SJSA1 (cell line): ENCODE measurements around the gene PDZD4. TPM values are rescaled to one million over a fixed set of nuclear protein-coding genes. Genes with fewer than 3 reads are reported as not detected.
"Not testable (repeated sequence)": the region's sequence is repeated elsewhere in the genome, so short reads cannot be mapped to it uniquely, and the experiment has no call there.

Experiments used
- DNase-seq, 2 experiments: peaks; one replicate each; pipeline ENCODE4 v3.0.0-alpha.2; 2015 to 2020; ENCODE audit warnings: low spot score in 2 of 2, low read depth in 1 of 2
- H3K27ac ChIP-seq: fragments of 250-450 bp; sonication (Bioruptor Pico); 2 replicates; pipeline ENCODE4 v1.5.1; 2020; ENCODE audit warnings: mild to moderate bottlenecking, moderate library complexity
- H3K27me3 ChIP-seq: fragments of 250-450 bp; sonication (Bioruptor Pico); replicated peaks from 2 replicates; pipeline ENCODE4 v1.5.1; 2020; ENCODE audit warnings: mild to moderate bottlenecking, moderate library complexity
- H3K36me3 ChIP-seq: fragments of 250-450 bp; sonication (Bioruptor Pico); 2 replicates; pipeline ENCODE4 v1.5.1; 2020; ENCODE audit warnings: mild to moderate bottlenecking
- H3K4me1 ChIP-seq: fragments of 250-450 bp; sonication (Bioruptor Pico); replicated peaks from 2 replicates; pipeline ENCODE4 v1.6.1; 2021; ENCODE audit warnings: mild to moderate bottlenecking
- H3K4me3 ChIP-seq: fragments of 250-450 bp; sonication (Bioruptor Pico); 2 replicates; pipeline ENCODE4 v1.5.1; 2020; ENCODE audit warnings: mild to moderate bottlenecking
- H3K9me3 ChIP-seq: fragments of 250-450 bp; sonication (Bioruptor Pico); replicated peaks from 2 replicates; pipeline ENCODE4 v1.5.1; 2020; ENCODE audit warnings: mild to moderate bottlenecking
- total RNA-seq: library from RNA; depleted of rRNA; stranded (reverse); fragments of >200 nt; shearing (Covaris generic); gene quantifications from 2 replicates; pipeline ENCODE4 v1.2.3, GENCODE V29; 2014

The PDZD4 gene
- total RNA-seq, 1 experiment from 2014 or later = 0.79 TPM

GRCh38 chrX:153818064-153818463, 12.3 kb downstream of the PDZD4 start:
- not testable (repeated sequence) for H3K27ac ChIP-seq, H3K4me3 ChIP-seq, H3K27me3 ChIP-seq, H3K36me3 ChIP-seq, H3K4me1 ChIP-seq, H3K9me3 ChIP-seq, DNase-seq

- H3K4me3 ChIP-seq = no peak overlapping the region
These were observed 13.3 kb downstream of the PDZD4 start for GRCh38 chrX:153816831-153817690.

GRCh38 chrX:153814591-153815315, 15.6 kb downstream of the PDZD4 start:
- H3K4me1 ChIP-seq = peaks cover 5% of the 10 kb centered on the region; the same call in 1 of the 2 replicates
- no peaks in the 10 kb centered on the region for H3K9me3 ChIP-seq
- no peaks in the 10 kb centered on the region for H3K36me3 ChIP-seq
- H3K27me3 ChIP-seq = no peaks in the 10 kb centered on the region
- no peak for DNase-seq
- no peak overlapping the region for H3K4me3 ChIP-seq
- H3K27ac ChIP-seq = no peak overlapping the region

More at GRCh38 chrX:153816831-153817690, 13.3 kb downstream of the PDZD4 start:
- H3K4me1 ChIP-seq = peaks cover 5% of the 10 kb centered on the region; the same call in 1 of the 2 replicates
- H3K27ac ChIP-seq = no peak overlapping the region
- no peaks in the 10 kb centered on the region for H3K27me3 ChIP-seq
- H3K9me3 ChIP-seq = no peaks in the 10 kb centered on the region
- no peaks in the 10 kb centered on the region for H3K36me3 ChIP-seq
- no peak for DNase-seq

GRCh38 chrX:153813161-153813560, 17.2 kb downstream of the PDZD4 start:
- Histone ChIP-seq H3K27ac (no peak overlapping the region), H3K9me3 (no peaks in the 10 kb centered on the region), H3K4me1 (no peaks in the 10 kb centered on the region), H3K4me3 (no peak overlapping the region), H3K27me3 (no peaks in the 10 kb centered on the region), H3K36me3 (no peaks in the 10 kb centered on the region)
- no peak for DNase-seq

- no peak overlapping the region for H3K27ac ChIP-seq
- no peak overlapping the region for H3K4me3 ChIP-seq
- no peaks in the 10 kb centered on the region for H3K36me3 ChIP-seq
- no peaks in the 10 kb centered on the region for H3K27me3 ChIP-seq
- no peaks in the 10 kb centered on the region for H3K4me1 ChIP-seq
- DNase-seq = no peak
- H3K9me3 ChIP-seq = no peaks in the 10 kb centered on the region
These were observed 18.1 kb downstream of the PDZD4 start for GRCh38 chrX:153812220-153812619.

GRCh38 chrX:153807976-153808375, 22.4 kb downstream of the PDZD4 start:
- H3K36me3 ChIP-seq = no peaks in the 10 kb centered on the region
- no peak overlapping the region for H3K4me3 ChIP-seq
- no peak for DNase-seq
- no peaks in the 10 kb centered on the region for H3K4me1 ChIP-seq
- no peak overlapping the region for H3K27ac ChIP-seq
- H3K27me3 ChIP-seq = no peaks in the 10 kb centered on the region
- no peaks in the 10 kb centered on the region for H3K9me3 ChIP-seq

- no peak overlapping the region for H3K4me3 ChIP-seq
- H3K27me3 ChIP-seq = no peaks in the 10 kb centered on the region
- H3K4me1 ChIP-seq = no peaks in the 10 kb centered on the region
- H3K9me3 ChIP-seq = no peaks in the 10 kb centered on the region
- no peak overlapping the region for H3K27ac ChIP-seq
- H3K36me3 ChIP-seq = no peaks in the 10 kb centered on the region
- no peak for DNase-seq
These were observed 23.3 kb downstream of the PDZD4 start for GRCh38 chrX:153806999-153807575.

GRCh38 chrX:153805436-153805835, 24.9 kb downstream of the PDZD4 start:
- Histone ChIP-seq H3K27ac (no peak overlapping the region), H3K4me3 (no peak overlapping the region), H3K9me3 (no peaks in the 10 kb centered on the region), H3K27me3 (no peaks in the 10 kb centered on the region), H3K36me3 (no peaks in the 10 kb centered on the region), H3K4me1 (no peaks in the 10 kb centered on the region)
- DNase-seq = no peak

- Histone ChIP-seq H3K9me3 (no peaks in the 10 kb centered on the region), H3K36me3 (no peaks in the 10 kb centered on the region), H3K4me1 (no peaks in the 10 kb centered on the region), H3K4me3 (no peak overlapping the region), H3K27me3 (no peaks in the 10 kb centered on the region), H3K27ac (no peak overlapping the region)
- DNase-seq = no peak
These were observed 25.7 kb downstream of the PDZD4 start for GRCh38 chrX:153804621-153805020.

- Histone ChIP-seq H3K27ac (no peak overlapping the region), H3K4me3 (no peak overlapping the region), H3K9me3 (no peaks in the 10 kb centered on the region), H3K36me3 (no peaks in the 10 kb centered on the region; the same call in 1 of the 2 replicates), H3K27me3 (no peaks in the 10 kb centered on the region), H3K4me1 (no peaks in the 10 kb centered on the region)
- no peak for DNase-seq
These were observed 26.2 kb downstream of the PDZD4 start for GRCh38 chrX:153804100-153804595.

- no peaks in the 10 kb centered on the region; the same call in 1 of the 2 replicates for H3K36me3 ChIP-seq
- H3K27me3 ChIP-seq = no peaks in the 10 kb centered on the region
- no peak overlapping the region for H3K4me3 ChIP-seq
- H3K9me3 ChIP-seq = no peaks in the 10 kb centered on the region
- H3K4me1 ChIP-seq = no peaks in the 10 kb centered on the region
- no peak overlapping the region for H3K27ac ChIP-seq
- no peak for DNase-seq
These were observed 26.9 kb downstream of the PDZD4 start for GRCh38 chrX:153803211-153804099.

GRCh38 chrX:153802513-153803045, 27.8 kb downstream of the PDZD4 start:
- no peaks in the 10 kb centered on the region for H3K4me1 ChIP-seq
- H3K4me3 ChIP-seq = no peak overlapping the region
- no peaks in the 10 kb centered on the region for H3K9me3 ChIP-seq
- DNase-seq = no peak
- H3K27me3 ChIP-seq = no peaks in the 10 kb centered on the region
- H3K36me3 ChIP-seq = peaks cover 1% of the 10 kb centered on the region; the same call in 1 of the 2 replicates
- no peak overlapping the region for H3K27ac ChIP-seq

- Histone ChIP-seq H3K27ac (no peak overlapping the region), H3K9me3 (no peaks in the 10 kb centered on the region), H3K36me3 (peaks cover 4% of the 10 kb centered on the region; the same call in 1 of the 2 replicates), H3K4me1 (no peaks in the 10 kb centered on the region), H3K27me3 (no peaks in the 10 kb centered on the region), H3K4me3 (no peak overlapping the region)
- DNase-seq = no peak
These were observed 28.7 kb downstream of the PDZD4 start for GRCh38 chrX:153801669-153802068.
